Activated T-cell treated with anti-CD3 and anti-CD28 coated beads for 48 hours (primary cell): ENCODE results near the gene MCM7.
"Not testable (repeated sequence)": the region's sequence is repeated elsewhere in the genome, so short reads cannot be mapped to it uniquely, and the experiment has no call there.

ENCODE experiments used
- DNase-seq: peaks from one replicate; pipeline ENCODE4 v3.0.0-alpha.2; 2020; ENCODE audit warnings: low read depth

The MCM7 gene

DNA sequence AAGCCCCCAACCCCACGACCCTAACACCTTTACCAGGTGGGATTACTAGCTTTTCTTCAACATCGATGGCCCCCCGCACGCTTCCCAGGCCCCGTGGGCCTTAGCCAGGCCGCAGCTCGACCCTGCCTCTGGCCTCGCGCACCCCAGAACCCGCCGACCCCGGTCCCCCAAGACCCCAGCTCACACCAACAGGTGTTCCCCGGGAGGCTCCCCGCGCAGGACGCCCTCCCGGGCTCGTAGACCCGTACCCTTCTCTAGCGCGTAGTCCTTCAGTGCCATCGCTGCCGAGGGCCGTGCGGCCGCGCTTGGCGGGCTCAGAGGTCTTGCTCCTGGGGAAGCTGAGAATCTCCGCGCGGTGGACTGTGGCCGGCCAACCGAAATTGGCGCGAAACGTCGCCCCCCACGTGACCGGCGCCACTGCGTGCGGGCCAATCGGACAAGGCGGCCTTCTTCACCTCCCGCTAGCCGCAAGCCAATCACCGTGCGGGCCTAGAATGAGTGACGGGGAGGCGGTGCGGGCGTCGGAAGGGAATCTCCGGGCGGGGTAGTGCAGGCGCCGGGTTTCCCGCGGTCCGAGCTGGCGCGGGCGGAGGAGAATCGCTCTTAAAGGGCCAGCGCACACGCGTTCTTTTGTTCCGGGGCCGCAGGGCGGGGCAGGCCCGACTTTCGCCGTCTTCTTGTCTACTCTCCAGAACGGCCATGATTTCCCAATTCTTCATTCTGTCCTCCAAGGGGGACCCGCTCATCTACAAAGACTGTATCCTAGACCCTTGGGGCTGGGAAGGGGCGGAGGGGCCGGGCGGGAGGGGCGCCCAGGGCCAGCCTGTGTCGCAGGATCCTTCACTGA is at the start of gene MCM7, which contains the start of gene AP4M1:
Gene MCM7 (minus strand): TSS at position 382 of the 847 bp plus-strand sequence. CDS start 103 bp downstream, at position 279.
Gene AP4M1 (plus strand): TSS at position 628 of the 847 bp plus-strand sequence. CDS start 72 bp downstream, at position 700.
- DNase-seq, result peak; percentile 97

DNA sequence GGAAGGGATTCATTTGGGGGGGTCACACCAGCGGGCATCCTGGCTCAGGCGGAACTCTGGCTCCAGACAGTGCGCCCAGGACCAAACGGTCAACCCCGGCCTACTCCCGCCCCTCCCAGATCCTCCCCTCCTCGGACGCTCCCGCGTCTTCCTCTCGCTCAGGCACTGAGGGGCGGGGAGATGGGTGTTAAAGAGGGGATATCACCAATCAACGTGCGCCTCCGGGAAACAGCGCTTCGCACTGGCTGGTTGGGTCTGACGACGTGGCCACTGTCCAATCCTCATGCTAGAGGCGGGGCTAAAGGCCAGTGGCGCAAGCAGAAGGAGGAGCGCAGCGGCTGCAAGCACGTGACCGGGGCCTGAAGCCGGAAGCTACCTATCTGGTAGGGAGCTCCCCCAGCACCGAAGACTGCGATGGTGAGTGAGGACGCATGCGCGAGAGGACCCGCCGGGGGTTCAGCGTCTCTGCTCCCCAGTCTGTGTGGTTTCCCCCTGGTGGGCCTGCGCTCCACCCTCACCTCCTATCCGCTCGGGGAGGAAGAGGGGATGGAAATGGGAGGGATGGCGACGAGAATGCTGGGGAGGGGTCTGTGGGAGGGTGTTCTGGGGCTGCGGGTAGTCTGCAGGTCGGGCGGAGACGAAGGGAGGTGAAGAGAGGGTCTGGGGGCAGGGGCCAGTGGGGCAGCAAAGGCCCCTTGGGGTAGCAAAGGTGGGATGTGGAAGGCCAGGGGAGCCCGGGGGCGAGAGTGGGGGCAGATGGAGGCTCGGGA is 47.5 kb upstream of the MCM7 start, which contains the start of gene LAMTOR4:
Gene LAMTOR4 (plus strand): TSS at position 360 of the 770 bp plus-strand sequence. CDS start 55 bp downstream, at position 415.
- DNase-seq, result peak; percentile 96

DNA sequence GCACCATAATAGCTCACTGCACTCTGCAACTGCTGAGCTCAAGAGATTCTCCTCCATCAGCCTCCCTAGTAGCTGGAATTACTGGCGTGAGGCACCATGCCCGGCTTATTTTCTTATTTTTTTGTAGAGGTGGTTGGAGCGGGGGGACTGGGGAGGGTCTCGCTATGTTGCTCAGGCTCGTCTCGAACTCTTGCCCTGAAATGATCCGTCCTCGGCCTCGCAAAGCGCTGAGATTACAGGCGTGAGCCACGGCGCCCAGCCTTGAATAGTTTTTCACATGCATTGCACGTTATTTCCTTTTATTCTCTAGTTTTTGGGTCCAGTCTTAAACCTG is 47.0 kb upstream of the MCM7 start:
- no peak for DNase-seq

DNA sequence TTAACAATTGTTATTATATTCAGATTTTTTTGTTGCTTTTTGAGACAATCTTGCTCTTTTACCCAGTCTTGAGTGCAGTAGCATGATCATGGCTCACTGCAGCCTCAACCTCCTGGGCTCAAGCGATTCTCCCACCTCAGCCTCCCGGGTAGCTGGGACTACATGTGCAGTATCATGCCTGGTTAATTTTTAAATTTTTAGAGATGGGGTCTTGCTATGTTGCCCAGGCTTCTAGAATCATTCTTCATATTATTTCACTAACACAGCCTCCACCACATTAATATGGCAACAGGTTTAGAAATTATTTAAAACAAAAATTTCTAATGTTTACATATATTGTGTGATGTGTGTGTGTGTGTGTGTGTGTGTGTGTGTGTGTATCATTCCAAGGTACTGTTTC is 46.1 kb upstream of the MCM7 start:
- no peak for DNase-seq

DNA sequence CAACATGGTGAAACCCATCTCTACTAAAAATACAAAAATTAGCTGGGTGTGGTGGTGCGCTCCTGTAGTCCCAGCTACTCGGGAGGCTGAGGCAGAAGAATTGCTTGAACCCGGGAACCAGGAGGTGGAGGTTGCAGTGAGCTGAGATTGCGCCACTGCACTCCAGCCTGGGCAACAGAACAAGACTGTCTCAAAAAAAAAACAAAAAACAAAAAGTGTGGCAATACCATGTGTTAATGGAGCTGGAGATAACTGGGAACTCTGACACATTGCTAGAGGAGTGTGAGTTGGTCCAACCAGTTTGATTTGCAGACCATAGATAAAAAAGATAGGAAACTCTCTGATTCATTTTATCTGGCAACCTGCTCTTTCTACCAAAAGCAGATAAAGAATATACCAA is 45.2 kb upstream of the MCM7 start:
- DNase-seq, result not testable (repeated sequence)

DNA sequence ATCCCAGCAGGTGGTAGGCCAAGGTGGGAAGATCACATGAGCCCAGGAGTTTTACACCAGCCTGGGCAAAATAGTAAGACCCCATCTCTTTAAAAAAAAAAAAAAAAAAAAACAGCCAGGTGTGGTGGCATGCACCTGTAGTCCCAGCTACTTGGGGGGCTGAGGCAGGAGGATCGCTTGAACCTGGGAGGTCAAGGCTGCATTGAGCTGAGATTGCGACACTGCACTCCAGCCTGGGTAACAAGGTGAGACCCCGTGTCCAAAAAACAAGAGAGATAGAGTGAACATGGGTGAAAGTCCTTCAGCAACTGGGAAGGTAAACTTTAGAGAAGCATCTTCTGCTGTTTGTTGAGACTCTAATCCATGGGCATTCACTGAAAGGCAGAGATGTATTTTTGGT is 41.3 kb upstream of the MCM7 start:
- no peak for DNase-seq

DNA sequence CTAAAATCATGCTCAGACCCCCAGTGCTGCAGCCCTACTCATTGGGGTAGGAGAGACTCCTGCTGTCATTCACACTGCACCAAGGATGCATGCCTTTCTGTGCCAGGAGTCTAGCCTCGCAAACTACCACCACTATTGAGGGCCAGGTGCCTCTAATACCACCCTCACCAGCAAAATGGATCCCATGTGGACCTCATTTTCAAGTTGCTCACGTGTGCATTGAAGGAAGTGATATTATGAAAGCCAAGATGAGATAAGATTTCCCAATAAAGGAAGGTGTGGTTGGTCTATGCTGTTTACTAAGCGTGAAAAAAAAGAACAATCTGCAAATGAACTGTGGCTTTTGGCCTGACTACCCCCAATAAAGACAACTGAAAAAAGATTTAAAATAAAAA is 40.4 kb upstream of the MCM7 start:
- no peak for DNase-seq

DNA sequence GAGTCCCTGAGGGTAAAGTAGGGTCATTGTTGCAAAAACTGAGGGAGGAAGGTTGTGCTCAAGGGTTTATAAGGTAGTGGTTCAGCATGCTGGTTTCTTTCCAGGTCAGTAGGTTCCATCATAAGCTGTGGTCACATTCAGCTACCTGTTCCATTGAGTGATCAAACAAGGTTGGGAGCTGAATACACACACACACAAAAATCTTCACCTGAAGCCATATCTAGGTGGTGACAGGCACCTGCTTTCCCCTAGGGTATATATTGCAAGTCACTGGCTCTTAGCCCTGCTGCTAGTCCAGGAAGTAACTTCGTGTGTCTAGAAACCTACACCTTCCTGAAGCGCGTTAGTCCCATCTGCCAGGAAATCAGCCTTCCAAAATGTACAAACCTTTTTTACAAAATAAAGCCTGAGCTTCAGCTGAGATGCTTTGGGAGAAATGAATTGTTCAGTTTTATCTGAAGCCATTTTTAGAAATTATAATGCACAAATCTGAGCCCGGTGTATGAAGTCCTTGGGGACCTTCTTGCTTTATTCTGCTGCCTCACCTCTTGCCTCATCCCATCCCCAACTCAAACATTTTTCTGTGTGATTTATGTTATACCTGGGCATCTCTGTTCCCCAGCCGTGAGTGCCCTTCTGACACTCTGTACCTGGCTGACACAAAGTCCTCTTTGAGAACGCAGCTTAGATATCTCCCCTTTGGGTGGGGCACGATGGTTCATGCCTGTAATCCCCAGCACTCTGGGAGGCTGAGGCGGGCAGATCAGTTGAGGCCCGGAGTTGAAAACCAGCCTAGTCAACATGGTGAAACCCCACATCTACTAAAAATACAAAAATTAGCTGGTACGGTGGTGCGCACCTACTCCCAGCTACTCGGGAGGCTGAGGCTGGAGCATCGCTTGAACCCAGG is 36.9 kb upstream of the MCM7 start:
- no peak for DNase-seq

DNA sequence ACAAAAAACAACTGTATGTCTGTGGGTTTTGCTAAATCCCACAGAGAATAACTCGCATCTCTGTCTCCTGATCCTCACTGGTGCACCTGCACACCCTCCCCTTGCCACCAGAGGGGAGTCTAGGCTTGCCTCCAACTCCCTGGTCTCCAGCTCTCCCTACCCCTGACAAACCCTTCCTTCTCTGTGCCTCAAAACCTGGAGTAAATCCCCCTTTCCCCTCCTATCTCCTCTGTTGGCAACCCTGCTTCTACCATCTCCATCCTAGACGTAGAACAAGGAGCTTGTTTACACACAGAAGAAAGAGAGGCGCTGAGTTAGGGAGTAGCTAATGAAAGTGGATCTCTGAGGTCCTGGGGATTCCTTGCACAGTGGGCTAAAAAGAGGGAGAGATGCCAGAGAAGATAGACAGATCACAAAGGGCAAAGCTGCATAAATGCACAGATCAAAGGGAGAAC is 31.5 kb upstream of the MCM7 start:
- peak; percentile 51 for DNase-seq

DNA sequence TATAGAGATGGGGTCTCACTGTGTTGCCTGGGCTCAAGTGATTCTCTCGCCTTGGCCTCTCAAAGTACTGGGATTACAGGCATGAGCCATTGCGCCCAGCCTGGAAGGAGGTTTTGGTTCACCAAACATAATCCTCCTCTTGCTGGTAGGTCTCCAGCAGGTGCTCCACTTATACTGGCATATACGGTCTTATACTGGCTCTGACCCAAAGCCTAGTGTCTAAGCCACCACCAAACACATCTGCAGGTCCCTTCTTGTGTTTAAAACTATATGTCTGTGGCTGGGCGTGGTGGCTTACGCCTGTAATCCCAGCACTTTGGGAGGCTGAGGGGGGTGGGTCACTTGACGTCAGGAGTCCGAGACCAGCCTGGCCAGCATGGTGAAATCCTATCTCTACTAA is 30.9 kb upstream of the MCM7 start:
- DNase-seq, result no peak

DNA sequence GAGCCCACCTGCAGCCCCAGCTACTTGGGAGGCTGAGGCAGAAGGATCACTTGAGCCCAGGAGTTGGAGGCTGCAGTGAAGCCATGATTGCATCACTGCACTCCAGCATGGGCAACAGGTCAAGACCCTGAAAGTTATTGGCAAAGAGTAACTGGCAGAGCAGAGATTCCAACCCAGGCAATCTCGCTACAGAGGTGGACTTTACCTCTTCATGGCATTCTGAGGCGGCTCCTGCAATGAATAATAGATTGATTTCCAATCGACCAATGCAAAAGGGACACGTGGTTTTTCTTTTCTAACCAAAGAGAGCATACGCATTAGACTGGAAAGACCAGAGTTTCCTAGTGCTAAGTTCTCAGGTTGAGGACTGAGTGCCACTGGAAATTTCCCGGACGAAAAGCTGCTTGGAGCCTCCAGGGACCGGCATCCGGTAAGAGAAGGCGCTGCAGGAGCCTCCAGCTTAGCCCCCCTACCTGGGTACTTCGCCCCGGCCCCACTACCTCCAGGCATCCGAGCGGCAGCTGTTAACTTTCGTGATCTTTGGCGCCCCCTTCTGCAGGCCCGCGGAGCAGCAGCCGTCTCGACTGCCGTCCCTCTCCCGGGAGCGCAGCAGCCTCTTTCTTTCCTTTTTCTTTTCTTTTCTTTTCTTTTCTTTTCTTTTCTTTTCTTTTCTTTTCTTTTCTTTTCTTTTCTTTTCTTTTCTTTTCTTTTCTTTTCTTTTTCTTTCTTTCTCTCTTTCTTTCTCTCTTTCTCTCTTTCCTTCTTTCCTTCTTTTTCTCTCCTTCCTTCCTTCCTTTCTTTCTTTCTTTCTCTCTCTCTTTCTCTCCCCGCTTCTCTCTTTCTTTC is 29.6 kb upstream of the MCM7 start:
- DNase-seq, result peak; percentile 74

DNA sequence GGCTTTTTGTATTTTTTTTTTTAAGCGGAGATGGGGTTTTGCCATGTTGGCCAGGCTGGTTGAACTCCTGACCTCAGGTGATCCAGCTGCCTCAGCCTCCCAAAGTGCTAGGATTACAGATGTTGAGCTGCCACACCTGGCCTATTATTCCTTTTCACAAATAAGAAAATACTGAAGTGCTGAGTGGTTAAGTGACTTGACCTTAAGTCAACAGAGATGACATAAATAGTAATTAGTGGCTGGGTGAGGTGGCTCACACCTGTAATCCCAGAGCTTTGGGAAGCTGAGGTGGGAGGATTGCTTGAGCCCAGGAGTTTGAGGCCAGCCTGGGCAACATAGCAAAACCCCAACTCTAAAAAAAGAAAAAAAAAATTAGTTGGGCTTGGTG is 29.0 kb upstream of the MCM7 start:
- not testable (repeated sequence) for DNase-seq

DNA sequence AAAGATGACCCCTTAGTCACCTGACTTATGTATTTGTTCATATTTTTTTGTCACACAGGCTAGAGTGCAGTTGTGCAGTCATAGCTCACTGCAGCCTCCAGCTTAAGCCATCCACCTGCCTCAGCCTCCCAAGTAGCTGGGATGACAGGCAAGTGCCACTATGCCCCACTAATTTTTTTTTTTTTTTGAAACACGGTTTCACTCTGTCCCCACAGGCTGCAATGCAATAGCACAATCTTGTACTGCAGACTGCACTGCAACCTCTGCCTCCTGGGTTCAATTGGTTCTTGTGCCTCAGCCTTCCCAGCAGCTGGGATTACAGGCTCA is 27.4 kb upstream of the MCM7 start:
- DNase-seq, result no peak

DNA sequence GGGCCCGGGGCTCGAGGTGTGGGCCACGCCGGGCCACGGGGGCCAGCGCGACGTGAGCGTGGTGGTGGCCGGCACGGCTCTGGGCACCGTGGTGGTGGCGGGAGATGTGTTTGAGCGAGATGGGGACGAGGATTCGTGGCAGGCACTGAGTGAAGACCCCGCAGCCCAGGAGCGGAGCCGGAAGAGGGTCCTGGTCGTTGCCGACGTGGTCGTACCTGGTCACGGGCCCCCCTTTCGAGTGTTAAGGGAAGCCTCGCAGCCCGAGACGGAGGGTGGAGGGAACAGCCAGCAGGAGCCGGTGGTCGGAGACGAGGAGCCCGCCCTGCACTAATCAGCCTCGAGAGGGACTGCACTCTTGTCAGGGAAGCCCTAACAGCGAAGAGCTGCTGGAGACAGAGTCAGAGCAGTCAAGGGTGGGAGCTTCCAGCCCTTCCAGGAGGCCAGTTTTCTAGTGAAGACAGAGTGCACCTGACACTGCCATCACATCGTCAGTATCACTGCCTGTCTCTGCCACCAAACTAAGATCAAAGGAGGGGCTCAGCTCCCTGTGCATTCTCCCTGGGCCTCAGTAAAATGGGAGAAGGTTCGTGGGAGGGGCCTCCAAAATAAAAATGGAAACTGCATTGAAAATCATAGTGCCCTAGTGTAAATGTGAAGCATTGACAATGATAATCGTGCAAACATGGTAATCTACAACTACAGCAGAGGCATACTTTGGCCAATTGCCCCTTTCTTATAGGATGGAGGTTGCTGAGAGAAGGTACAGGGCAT is 26.9 kb upstream of the MCM7 start:
- peak; percentile 12 for DNase-seq

DNA sequence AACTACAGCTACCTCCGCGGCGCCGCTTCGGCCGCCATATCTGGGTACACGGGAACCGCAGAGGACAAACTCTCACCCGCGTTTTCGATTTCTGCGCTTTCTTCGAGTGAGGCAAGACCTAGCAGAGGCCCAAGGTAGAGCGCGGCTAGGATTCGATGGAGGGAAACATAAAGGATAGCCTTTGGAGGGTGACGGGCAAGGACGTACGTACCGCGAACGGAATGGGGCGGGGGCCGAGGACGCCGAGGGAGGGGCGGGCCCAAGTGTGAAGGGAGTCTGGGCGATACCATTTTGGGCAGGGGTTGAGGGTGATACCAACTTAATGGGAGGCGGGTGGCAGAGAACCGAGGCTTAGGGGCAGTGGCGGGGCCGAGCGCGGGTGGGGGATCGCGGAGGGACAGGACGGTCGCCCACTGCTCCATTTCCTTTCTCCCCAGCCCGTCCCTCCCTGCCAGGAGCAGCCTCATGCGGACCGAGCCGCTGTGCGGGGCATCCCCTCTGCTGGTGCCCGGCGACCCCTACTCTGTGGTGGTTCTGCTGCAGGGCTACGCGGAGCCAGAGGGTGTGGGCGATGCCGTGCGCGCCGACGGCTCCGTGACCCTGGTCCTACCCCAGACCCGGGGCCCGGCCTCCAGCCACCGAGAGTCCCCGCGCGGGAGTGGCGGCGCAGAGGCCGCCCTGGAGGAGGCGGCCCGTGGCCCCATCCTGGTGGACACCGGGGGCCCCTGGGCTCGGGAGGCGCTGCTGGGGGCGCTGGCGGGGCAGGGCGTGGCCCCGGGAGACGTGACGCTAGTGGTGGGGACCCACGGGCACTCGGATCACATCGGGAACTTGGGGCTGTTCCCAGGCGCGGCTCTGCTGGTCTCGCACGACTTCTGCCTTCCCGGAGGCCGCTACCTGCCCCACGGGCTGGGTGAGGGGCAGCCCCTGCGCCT is 26.0 kb upstream of the MCM7 start, which contains the start of gene MBLAC1:
Gene MBLAC1 (plus strand): TSS at position 37 of the 935 bp plus-strand sequence. CDS start 429 bp downstream, at position 466.
- DNase-seq, result peak; percentile 87

DNA sequence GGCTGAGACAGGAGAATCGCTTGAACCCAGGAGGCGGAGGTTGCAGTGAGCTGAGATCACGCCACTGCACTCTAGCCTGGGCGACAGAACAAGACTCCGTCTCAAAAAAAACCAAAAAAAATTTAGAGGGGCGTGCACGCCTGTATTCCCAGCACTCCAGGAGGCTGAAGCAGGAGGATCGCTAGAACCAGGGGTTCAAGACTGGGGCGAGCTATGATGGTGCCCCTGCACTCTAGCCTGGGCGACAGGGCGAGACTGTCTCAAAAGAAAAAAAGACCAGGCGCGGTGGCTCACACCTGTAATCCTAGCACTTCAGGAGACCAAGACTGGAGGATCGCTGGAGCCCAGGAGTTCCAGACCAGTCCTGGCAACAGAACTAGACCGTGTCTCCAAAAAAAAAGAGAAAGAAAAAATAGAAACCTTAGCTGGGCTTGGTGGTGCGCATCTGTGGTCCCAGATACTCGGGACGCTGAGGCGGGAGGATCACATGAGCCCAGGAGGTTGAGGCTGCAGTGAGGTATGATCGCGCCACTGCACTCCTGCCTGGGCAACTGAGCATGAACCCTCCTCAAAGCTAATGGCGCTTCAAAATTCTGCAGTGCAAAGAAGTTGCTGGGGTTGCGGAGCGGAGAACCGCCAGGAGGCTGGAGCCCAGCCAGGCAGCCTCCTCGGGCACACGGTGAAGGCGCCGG is 25.2 kb upstream of the MCM7 start:
- no peak for DNase-seq

DNA sequence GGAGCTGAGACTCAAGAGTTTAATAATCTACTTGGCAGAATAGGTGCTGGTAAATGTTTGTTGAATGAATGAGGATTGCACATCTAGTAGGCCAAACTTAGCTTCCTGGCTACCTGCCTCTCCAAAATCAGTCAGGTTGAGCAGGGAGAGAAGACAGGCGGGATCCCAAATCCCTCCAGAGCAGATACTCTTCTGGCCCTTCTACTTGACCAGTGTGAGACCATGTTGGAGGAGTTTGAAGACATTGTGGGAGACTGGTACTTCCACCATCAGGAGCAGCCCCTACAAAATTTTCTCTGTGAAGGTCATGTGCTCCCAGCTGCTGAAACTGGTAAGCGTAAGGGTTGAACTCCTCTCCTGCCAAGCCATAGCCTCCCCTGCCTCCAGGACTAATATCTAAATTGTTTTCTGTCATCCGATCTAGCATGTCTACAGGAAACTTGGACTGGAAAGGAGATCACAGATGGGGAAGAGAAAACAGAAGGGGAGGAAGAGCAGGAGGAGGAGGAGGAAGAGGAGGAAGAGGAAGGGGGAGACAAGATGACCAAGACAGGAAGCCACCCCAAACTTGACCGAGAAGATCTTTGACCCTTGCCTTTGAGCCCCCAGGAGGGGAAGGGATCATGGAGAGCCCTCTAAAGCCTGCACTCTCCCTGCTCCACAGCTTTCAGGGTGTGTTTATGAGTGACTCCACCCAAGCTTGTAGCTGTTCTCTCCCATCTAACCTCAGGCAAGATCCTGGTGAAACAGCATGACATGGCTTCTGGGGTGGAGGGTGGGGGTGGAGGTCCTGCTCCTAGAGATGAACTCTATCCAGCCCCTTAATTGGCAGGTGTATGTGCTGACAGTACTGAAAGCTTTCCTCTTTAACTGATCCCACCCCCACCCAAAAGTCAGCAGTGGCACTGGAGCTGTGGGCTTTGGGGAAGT is 23.4 kb upstream of the MCM7 start:
- no peak for DNase-seq
